ENCODE data around the gene CBLN3.

CBLN3 gene

GRCh38 chr14:24438223-24439097 lies 9.0 kb upstream of the CBLN3 start:
- ATAC-seq: no peak

- no peak for ATAC-seq
These were observed 8.2 kb upstream of the CBLN3 start for GRCh38 chr14:24437736-24438067.

- ATAC-seq: no peak
These were observed 7.7 kb upstream of the CBLN3 start for GRCh38 chr14:24437020-24437735.

- peak in 1 of 2 donors; percentile 25 for ATAC-seq
These were observed 7.0 kb upstream of the CBLN3 start for GRCh38 chr14:24436355-24437019.

GRCh38 chr14:24435998-24436354 lies 6.5 kb upstream of the CBLN3 start:
- no peak for ATAC-seq

- no peak for ATAC-seq
These were observed 5.8 kb upstream of the CBLN3 start for GRCh38 chr14:24435192-24435810.

GRCh38 chr14:24434676-24435075 lies 5.2 kb upstream of the CBLN3 start:
- no peak for ATAC-seq

GRCh38 chr14:24434036-24434435 lies 4.6 kb upstream of the CBLN3 start:
- no peak for ATAC-seq

- no peak for ATAC-seq
These were observed 3.0 kb upstream of the CBLN3 start for GRCh38 chr14:24432259-24433131.

GRCh38 chr14:24431569-24432258 lies 2.2 kb upstream of the CBLN3 start:
- ATAC-seq: peak; percentile 59 to 62

- ATAC-seq: peak; percentile 69 to 71
These were observed 1.5 kb upstream of the CBLN3 start for GRCh38 chr14:24430682-24431568.

- peak; percentile 43 to 54 for ATAC-seq
These were observed 744 bp upstream of the CBLN3 start for GRCh38 chr14:24430143-24430681.

GRCh38 chr14:24428628-24429394 lies 657 bp downstream of the CBLN3 start:
- no peak for ATAC-seq

GRCh38 chr14:24427537-24428508 lies 1.6 kb downstream of the CBLN3 start:
- ATAC-seq: no peak

- ATAC-seq: no peak
These were observed 2.4 kb downstream of the CBLN3 start for GRCh38 chr14:24426912-24427536.

- ATAC-seq: no peak
These were observed 3.1 kb downstream of the CBLN3 start for GRCh38 chr14:24426150-24426911.

- peak in 1 of 2 donors; percentile 6 for ATAC-seq
These were observed 3.8 kb downstream of the CBLN3 start for GRCh38 chr14:24425704-24426103.

All from activated CD4-positive, CD25-positive, alpha-beta regulatory T cell treated with anti-CD3 and anti-CD28 coated beads, Interleukin-2, amount 50 U/mL, for 24 hours (primary cell).